Spleen (tissue), 11 donors: ENCODE data around the gene POLL. TPM values are rescaled to one million over a fixed set of nuclear protein-coding genes. Genes with fewer than 3 reads are reported as not detected.

Source experiments
- DNase-seq: peaks from one replicate; pipeline ENCODE4 v3.0.0-alpha.2; 2020
- H3K27ac ChIP-seq, 8 donors: fragments of 200-600 bp; sonication (generic) in 7 of 8; 1 replicate in 4 of 8; 2 replicates in 4 of 8; pipeline versions ENCODE4 v1.5.0 to v1.8.0; 2016 to 2021; ENCODE audit warnings: inconsistent platforms in 4 of 8, mild to moderate bottlenecking in 4 of 8, moderate library complexity in 1 of 8
- H3K27me3 ChIP-seq, 7 donors: fragments of 200-600 bp; sonication (generic) in 6 of 7; replicated peaks in 1 of 7; 1 replicate in 4 of 7; 2 replicates in 3 of 7; pipeline versions ENCODE4 v1.5.0 to v1.8.0; 2016 to 2021; ENCODE audit warnings: inconsistent platforms in 3 of 7, mild to moderate bottlenecking in 1 of 7
- H3K36me3 ChIP-seq, 6 donors: fragments of 200-600 bp; sonication (generic) in 5 of 6; 1 replicate in 4 of 6; 2 replicates in 2 of 6; pipeline versions ENCODE4 v1.5.0 to v1.8.0; 2016 to 2021; ENCODE audit warnings: inconsistent platforms in 2 of 6
- H3K4me1 ChIP-seq, 6 donors: fragments of 200-600 bp; sonication (generic) in 5 of 6; 1 replicate in 3 of 6; 2 replicates in 3 of 6; pipeline versions ENCODE4 v1.5.0 to v1.8.0; 2016 to 2021; ENCODE audit warnings: inconsistent platforms in 3 of 6
- H3K4me3 ChIP-seq, 8 donors: fragments of 200-600 bp; sonication (generic) in 7 of 8; 1 replicate in 4 of 8; 2 replicates in 4 of 8; pipeline versions ENCODE4 v1.5.0 to v1.8.0; 2016 to 2021; ENCODE audit warnings: inconsistent platforms in 4 of 8, mild to moderate bottlenecking in 4 of 8, moderate library complexity in 2 of 8
- H3K9me3 ChIP-seq, 8 donors: fragments of 200-600 bp; sonication (generic) in 7 of 8; 1 replicate in 4 of 8; 2 replicates in 4 of 8; pipeline versions ENCODE4 v1.5.0 to v1.8.0; 2016 to 2021; ENCODE audit warnings: inconsistent platforms in 4 of 8
- POLR2A ChIP-seq, 3 donors: fragments of 450-650 bp; IDR thresholded peaks; one replicate each; pipeline ENCODE4 v1.5.1; 2017; ENCODE audit warnings: antibody characterized with exemption in 3 of 3, mild to moderate bottlenecking in 1 of 3
- POLR2AphosphoS5 ChIP-seq, 3 donors: sonication (generic); formaldehyde crosslinking; IDR thresholded peaks; one replicate each; pipeline ENCODE4 v1.5.1; 2017; ENCODE audit warnings: antibody characterized with exemption in 3 of 3
- WGBS, 5 donors: extraction: QIAGEN DNeasy Blood & Tissue Kit in 3 of 5; methylation state at CpG; one replicate each; pipeline versions ENCODE4 v1.1.5 to v1.1.7; 2013 to 2018; 5-methylcytosine and 5-hydroxymethylcytosine counted together
- intact Hi-C: fragments of 100-400 bp; cut with DNase I; formaldehyde crosslinking; loops from one replicate; pipeline ENCODE4 v1.15.0; 2023; ENCODE audit warnings: low total_unique reads
- polyA plus RNA-seq, 3 donors: library from polyadenylated mRNA; stranded (reverse); fragments of 200-250 nt; gene quantifications; one replicate each; pipeline ENCODE4 v1.2.1, GENCODE V29; 2013
- total RNA-seq, 7 donors: library from RNA; depleted of rRNA in 3 of 7; stranded (reverse); fragments of >200 nt in 3 of 7; fragmentation: NEBNext Ultra II Directional in 4 of 7; extraction: Animal tissue kit (Norgen Biotek cat#: 25700) in 4 of 7; gene quantifications; one replicate each; pipeline versions ENCODE4 v1.1.0 to v1.2.1, GENCODE V29; 2016 to 2021
- TF ChIP-seq, protein P1 (sequence below), 11 experiments: fragments of 200-600 bp in 7 of 11; fragments of 450-650 bp in 4 of 11; sonication (generic) in 4 of 11; IDR thresholded peaks in 8 of 11; conservative IDR thresholded peaks in 3 of 11; 1 replicate in 7 of 11; 2 replicates in 4 of 11; pipeline versions ENCODE4 v1.4.0 to v1.8.0; 2016 to 2021; ENCODE audit warnings: antibody characterized with exemption in 11 of 11, inconsistent platforms in 4 of 11, mild to moderate bottlenecking in 1 of 11
- donor health status: healthy with polysubstance abuse.
- donor health status: DM: no; HTN: no; CAD: no; lungs with moderate emphysema.
- donor health status: DM: no; HTN: no; CAD: no.
- donor health status: Bipolar disorder and iron deficiency.
- donor health status: healthy.
- donor health status: DM: no; HTN: no; CAD: no.
- donor health status: DM: yes; HTN: yes; CAD: no.

The POLL gene
- total and polyA plus RNA-seq, 10 donors: 22.3 to 40.3 (median 29.1) TPM

DNA sequence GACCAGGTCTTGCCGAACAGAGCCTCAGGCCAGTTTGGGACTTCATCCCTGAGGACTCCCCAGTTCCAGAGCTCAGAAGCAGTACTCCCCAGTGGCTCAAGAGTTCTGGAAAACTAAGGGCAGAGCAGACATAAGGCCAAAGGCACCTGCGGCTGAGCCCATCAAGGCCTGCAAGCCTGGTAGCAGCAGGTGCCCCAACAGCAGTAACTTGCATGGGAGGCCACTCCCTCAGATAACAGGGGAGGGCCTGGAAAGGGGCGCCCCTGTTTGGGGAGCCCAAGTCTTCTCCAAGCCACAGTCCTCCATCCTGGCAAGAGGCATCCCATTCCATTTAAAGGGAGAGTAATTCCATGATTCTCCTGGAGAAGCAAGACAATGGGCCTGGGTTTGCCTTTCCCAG lies 13.0 kb downstream of the POLL start:
- intact Hi-C loops: no loop called here
- no peak overlapping the region for H3K4me3 ChIP-seq
- no peak for DNase-seq
- peaks cover 6 to 13% (median 11%) of the 10 kb centered on the region in 6 donors for H3K4me1 ChIP-seq
- H3K27me3 ChIP-seq: peaks cover 0 to 12% (median under 1%) of the 10 kb centered on the region in 7 donors
- TF ChIP-seq, protein P1, sequence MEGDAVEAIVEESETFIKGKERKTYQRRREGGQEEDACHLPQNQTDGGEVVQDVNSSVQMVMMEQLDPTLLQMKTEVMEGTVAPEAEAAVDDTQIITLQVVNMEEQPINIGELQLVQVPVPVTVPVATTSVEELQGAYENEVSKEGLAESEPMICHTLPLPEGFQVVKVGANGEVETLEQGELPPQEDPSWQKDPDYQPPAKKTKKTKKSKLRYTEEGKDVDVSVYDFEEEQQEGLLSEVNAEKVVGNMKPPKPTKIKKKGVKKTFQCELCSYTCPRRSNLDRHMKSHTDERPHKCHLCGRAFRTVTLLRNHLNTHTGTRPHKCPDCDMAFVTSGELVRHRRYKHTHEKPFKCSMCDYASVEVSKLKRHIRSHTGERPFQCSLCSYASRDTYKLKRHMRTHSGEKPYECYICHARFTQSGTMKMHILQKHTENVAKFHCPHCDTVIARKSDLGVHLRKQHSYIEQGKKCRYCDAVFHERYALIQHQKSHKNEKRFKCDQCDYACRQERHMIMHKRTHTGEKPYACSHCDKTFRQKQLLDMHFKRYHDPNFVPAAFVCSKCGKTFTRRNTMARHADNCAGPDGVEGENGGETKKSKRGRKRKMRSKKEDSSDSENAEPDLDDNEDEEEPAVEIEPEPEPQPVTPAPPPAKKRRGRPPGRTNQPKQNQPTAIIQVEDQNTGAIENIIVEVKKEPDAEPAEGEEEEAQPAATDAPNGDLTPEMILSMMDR (IDR thresholded peaks at IDR 0.05 in 8 of 11, conservative IDR thresholded peaks at IDR 0.05 in 3 of 11): no peak
- TF ChIP-seq POLR2A (IDR thresholded peaks at IDR 0.05) (no peak), POLR2AphosphoS5 (IDR thresholded peaks at IDR 0.05) (no peak)
- 89 to 96% (median 94%) methylated on average over 2 to 3 of the region's 3 CpGs for WGBS, 5 donors
- no peak overlapping the region for H3K27ac ChIP-seq
- H3K36me3 ChIP-seq: peaks cover 0 to 41% (median 22%) of the 10 kb centered on the region in 6 donors
- peaks cover 0 to 12% (median 3%) of the 10 kb centered on the region in 8 donors for H3K9me3 ChIP-seq

DNA sequence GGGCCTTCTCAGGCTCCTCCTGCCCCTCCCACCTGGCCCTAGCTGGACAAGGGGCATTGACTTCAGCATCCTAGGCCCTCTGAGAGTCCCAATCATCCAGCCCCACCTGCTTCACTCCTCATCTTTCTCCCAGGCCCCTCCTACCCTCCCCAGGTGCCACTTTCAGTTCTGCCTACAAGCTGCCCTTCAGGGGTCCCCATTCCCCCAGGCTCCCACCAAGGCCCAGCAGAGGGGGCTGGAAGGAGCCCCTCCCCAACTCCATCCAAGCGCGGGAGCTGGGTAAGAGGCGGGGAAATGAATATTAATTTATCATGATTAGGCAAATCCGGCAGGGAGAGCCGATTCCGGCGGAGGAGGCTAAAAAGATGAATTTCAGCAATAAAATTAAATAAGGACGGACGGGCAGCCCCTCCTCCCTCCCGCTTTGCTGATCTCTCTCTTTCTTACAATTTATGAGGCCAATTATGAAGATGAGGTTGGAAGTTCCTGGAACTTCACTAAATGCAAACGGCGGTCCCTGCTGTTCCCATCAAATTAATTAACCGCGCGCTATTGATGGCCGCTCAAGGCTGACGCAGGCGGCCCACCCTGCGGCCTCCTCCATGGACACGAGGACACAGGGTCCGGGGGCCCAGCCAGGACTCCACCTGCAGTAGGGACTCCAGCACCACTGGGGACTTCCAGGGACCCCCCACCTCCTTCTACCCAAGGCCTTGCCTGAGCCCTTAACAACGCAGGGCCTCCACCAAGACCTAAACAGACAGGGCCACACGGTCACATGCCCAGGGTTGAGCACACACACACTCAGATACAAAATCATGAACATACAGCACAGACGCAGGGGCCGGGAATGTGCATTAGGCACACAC lies 13.9 kb downstream of the POLL start:
- WGBS, 5 donors: 82 to 88% (median 84%) methylated on average over 23 to 25 of the region's 25 CpGs
- Histone ChIP-seq H3K27me3 (peaks cover 0 to 21% (median 10%) of the 10 kb centered on the region in 7 donors), H3K4me1 (peaks cover 13 to 23% (median 20%) of the 10 kb centered on the region in 6 donors), H3K9me3 (peaks cover 0 to 12% (median 3%) of the 10 kb centered on the region in 8 donors), H3K36me3 (peaks cover 0 to 32% (median 12%) of the 10 kb centered on the region in 6 donors), H3K27ac (no peak overlapping the region), H3K4me3 (no peak overlapping the region)
- DNase-seq: no peak
- intact Hi-C loops: loop anchor here (5.0 kb wide), 1 partner anchor 362 kb away; no protein-coding TSS in a partner anchor
- TF ChIP-seq, protein P1 (IDR thresholded peaks at IDR 0.05 in 8 of 11, conservative IDR thresholded peaks at IDR 0.05 in 3 of 11): no peak
- no peak for TF ChIP-seq POLR2AphosphoS5 (IDR thresholded peaks at IDR 0.05)
- no peak for TF ChIP-seq POLR2A (IDR thresholded peaks at IDR 0.05)

DNA sequence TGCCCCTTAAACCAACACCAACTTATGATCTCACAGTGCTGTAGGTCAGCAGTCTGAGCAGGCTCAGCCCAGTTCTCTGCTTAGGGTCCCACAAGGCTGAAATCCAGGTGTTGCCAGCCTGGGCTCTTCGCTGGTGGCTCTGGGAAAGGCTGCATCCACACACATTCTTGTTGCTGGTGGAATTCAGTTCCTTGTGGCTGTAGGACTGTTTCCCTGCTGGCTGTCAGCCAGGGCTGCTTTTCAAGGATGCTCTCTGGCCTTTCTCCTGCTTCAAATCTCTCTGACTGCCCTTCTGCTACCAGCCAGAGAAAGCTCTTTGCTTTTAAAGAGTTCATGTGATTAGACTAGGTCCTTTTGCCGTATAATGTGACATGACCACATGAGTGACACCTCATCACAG lies 15.3 kb downstream of the POLL start:
- intact Hi-C loops: loop anchor here (5.0 kb wide), 1 partner anchor 360 kb away; no protein-coding TSS in a partner anchor
- peaks cover 0 to 12% (median 3%) of the 10 kb centered on the region in 8 donors for H3K9me3 ChIP-seq
- 86 to 96% (median 91%) methylated on average over 2 of the region's 2 CpGs for WGBS, 5 donors

More for the DNA sequence above, 15.3 kb downstream of the POLL start:
- Histone ChIP-seq H3K27me3 (peaks cover 0 to 35% (median 20%) of the 10 kb centered on the region in 7 donors), H3K27ac (no peak overlapping the region), H3K4me3 (no peak overlapping the region), H3K36me3 (peaks cover 0 to 18% (median 5%) of the 10 kb centered on the region in 6 donors), H3K4me1 (peaks cover 13 to 23% (median 20%) of the 10 kb centered on the region in 6 donors)
- TF ChIP-seq POLR2A (IDR thresholded peaks at IDR 0.05): no peak
- TF ChIP-seq, protein P1 (IDR thresholded peaks at IDR 0.05 in 8 of 11, conservative IDR thresholded peaks at IDR 0.05 in 3 of 11): no peak
- TF ChIP-seq POLR2AphosphoS5 (IDR thresholded peaks at IDR 0.05): no peak
- no peak for DNase-seq
